SJCRH30 (cell line): Measurements from ENCODE around the gene CRYBA4. TPM values are rescaled to one million over a fixed set of nuclear protein-coding genes. Genes with fewer than 3 reads are reported as not detected.
A peak's percentile ranks its signal among the peaks of the same experiment; 100 is the strongest.
"Not testable (repeated sequence)": the region's sequence is repeated elsewhere in the genome, so short reads cannot be mapped to it uniquely, and the experiment has no call there.

Experiments
- DNase-seq, 2 experiments: peaks; one replicate each; pipeline ENCODE4 v3.0.0-alpha.2; 2015 to 2020
- H3K27ac ChIP-seq: fragments of 250-450 bp; sonication (Bioruptor Pico); 2 replicates; pipeline ENCODE4 v1.5.1; 2020; ENCODE audit warnings: mild to moderate bottlenecking, moderate library complexity
- H3K27me3 ChIP-seq: fragments of 250-450 bp; sonication (Bioruptor Pico); 2 replicates; pipeline ENCODE4 v1.5.1; 2020; ENCODE audit warnings: mild to moderate bottlenecking, moderate library complexity
- H3K36me3 ChIP-seq: fragments of 250-450 bp; sonication (Bioruptor Pico); 2 replicates; pipeline ENCODE4 v1.5.1; 2020; ENCODE audit warnings: mild to moderate bottlenecking, moderate library complexity
- H3K4me1 ChIP-seq: fragments of 250-450 bp; sonication (Bioruptor Pico); 2 replicates; pipeline ENCODE4 v1.5.1; 2020; ENCODE audit warnings: mild to moderate bottlenecking, moderate library complexity
- H3K4me3 ChIP-seq: fragments of 250-450 bp; sonication (Bioruptor Pico); 2 replicates; pipeline ENCODE4 v1.5.1; 2020; ENCODE audit warnings: mild to moderate bottlenecking, moderate library complexity
- H3K9me3 ChIP-seq: fragments of 250-450 bp; sonication (Bioruptor Pico); replicated peaks from 2 replicates; pipeline ENCODE4 v1.5.1; 2020; ENCODE audit warnings: mild to moderate bottlenecking, moderate library complexity
- total RNA-seq: library from RNA; depleted of rRNA; stranded (reverse); fragments of >200 nt; shearing (Covaris generic); gene quantifications from 2 replicates; pipeline ENCODE4 v1.2.3, GENCODE V29; 2014

CRYBA4 gene
- total RNA-seq, 1 experiment from 2014 or later = 0.22 TPM

DNA sequence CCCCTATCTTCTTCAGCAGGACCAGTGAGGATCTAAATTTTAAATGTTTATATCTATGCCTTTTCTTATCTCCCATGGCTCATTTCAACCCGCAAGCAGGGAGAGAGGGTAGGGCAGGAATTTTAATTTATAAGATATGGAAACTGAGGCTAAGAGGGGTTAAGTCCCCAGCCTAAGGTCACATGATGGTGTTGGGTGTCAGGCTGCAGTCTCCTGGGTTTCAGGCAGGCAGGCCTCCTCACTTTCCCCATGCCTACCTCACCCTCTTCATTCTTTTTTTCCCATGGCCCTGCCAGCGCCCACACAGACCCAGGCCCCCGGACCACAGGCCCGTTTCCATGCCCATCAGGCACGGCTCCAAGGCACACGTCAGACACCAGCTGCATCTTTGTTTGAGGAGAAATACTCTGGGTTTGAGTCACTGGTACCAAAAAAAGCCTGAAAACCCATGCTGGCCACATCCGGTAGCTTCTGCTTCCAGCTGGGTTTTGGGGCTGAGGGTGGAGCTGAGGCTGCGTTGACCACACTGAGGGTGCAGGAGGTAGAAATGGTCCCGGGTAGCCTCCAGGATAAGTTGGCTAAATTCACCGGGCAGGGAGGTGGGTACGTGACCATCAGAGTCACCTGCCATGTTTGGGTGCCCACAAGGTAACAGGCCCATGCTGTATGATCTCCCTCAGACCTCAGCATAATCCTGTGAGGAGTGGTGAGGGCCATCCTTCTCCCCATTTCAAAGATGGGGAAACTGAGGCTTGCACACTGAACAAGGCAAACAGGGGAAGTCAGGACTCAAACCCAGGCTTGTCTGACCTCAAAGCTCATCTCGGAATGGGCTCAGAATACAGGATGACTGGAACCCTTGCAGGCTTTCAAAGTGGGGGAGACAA is 11.4 kb upstream of the CRYBA4 start:
- Histone ChIP-seq H3K36me3 (no peaks in the 10 kb centered on the region), H3K27ac (peak overlapping the region; percentile 56), H3K9me3 (no peaks in the 10 kb centered on the region), H3K4me1 (peaks cover 28% of the 10 kb centered on the region), H3K27me3 (no peaks in the 10 kb centered on the region), H3K4me3 (no peak overlapping the region)
- DNase-seq = peak; percentile 77 to 78

DNA sequence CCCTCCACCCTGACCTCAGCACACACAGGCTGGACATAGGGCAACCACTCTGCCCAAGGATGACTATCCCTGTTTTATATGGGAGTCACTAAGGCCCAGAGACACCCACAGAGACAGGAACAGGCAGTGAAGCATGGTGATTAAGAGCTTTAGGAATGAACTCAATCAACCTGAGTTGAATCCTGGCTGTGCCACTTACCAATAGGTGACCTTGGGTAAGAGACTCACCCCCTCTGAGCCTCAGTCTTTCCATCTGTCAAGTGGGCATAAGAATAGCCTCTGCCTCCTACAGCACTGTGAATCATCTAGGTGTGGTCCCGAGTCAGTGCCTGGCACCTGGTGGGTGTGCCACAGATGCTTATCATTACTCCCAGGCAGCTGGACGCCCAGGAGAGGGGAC is 10.8 kb upstream of the CRYBA4 start:
- Histone ChIP-seq H3K27ac (no peak overlapping the region; the same call in 1 of the 2 replicates), H3K36me3 (no peaks in the 10 kb centered on the region), H3K9me3 (no peaks in the 10 kb centered on the region), H3K27me3 (no peaks in the 10 kb centered on the region), H3K4me3 (no peak overlapping the region), H3K4me1 (peaks cover 28% of the 10 kb centered on the region)
- DNase-seq = no peak

DNA sequence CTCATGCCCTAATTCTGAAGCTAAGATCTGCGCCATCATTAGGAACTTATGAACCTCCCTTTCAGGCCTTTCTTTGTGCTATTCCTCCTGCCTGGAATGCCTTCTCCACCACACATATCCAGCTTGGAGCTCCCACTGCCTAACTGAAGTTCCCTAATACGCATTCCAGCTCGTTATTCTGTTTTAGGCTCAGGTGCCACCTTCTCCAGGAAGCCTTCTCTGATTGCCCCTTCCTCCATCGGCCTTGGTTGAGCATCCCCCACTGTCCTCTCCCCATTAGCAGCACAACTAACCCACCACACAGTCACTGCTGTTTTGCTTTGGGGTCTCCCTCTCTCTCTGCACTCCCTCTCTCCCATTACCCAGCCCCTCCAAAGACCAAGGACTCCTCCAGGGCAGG is 9.1 kb upstream of the CRYBA4 start:
- Histone ChIP-seq H3K36me3 (no peaks in the 10 kb centered on the region), H3K27me3 (no peaks in the 10 kb centered on the region), H3K4me3 (no peak overlapping the region), H3K27ac (no peak overlapping the region), H3K4me1 (peaks cover 40% of the 10 kb centered on the region), H3K9me3 (no peaks in the 10 kb centered on the region)
- DNase-seq = no peak

DNA sequence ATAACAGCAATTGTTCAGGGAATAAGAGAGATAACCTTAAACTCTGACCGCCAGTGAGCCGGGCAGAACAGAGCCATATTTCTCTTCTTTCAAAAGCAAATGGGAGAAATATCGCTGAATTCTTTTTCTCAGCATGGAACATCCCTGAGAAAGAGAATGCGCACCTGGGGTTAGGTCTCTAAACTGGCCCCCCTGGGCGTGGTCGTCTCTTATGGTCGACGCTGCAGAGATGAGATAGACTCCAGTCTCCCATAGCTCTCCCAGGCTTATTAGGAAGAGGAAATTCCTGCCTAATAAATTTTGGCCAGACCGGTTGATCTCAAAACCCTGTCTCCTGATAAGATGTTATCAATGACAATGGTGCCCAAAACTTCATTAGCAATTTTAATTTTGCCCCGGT is 8.0 kb upstream of the CRYBA4 start:
- not testable (repeated sequence) for H3K27me3 ChIP-seq, H3K4me3 ChIP-seq, H3K27ac ChIP-seq, DNase-seq, H3K36me3 ChIP-seq, H3K9me3 ChIP-seq
- peaks cover 40% of the 10 kb centered on the region for H3K4me1 ChIP-seq

DNA sequence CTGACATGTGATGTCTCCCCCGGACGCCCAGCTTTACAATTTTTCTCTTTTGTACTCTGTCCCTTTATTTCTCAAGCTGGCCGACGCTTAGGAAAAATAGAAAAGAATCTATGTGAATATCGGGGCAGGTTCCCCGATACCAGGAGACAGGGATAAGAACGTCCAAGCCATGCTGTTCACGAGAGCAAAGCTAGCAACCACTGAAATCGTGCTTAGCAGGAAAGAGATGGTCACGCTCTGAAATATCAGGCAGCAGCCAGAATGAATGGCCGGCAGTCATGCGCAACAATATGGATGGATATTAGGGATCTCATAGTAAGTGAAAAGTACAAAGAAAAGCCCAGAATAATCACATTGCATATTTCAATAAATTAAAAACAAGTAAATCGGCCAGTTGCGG is 7.4 kb upstream of the CRYBA4 start:
- no peak for DNase-seq
- Histone ChIP-seq H3K9me3 (no peaks in the 10 kb centered on the region), H3K4me3 (no peak overlapping the region), H3K36me3 (no peaks in the 10 kb centered on the region), H3K27ac (no peak overlapping the region), H3K4me1 (peaks cover 40% of the 10 kb centered on the region), H3K27me3 (no peaks in the 10 kb centered on the region)

DNA sequence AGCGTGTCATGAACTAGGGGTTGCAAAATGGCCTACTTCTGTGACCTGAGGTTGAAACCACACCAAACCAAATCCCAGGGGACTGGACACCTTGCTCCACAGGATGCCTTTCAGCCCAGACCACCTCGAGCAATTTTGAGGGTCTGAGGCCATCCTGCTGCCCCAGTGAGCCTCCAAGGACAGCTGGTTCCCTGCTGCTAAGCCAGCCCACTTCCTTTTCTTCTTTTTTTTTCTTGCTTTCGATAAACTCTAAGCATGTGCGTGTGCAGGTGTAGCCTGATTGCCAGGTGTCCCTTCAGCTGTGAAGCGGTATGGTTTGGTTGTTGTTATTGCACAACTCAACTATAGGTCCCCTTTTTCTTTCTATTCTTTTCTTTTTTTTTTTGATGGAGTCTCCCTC is 6.6 kb upstream of the CRYBA4 start:
- H3K9me3 ChIP-seq = no peaks in the 10 kb centered on the region
- no peak overlapping the region for H3K4me3 ChIP-seq
- H3K36me3 ChIP-seq = no peaks in the 10 kb centered on the region
- H3K27ac ChIP-seq = no peak overlapping the region
- peaks cover 34% of the 10 kb centered on the region for H3K4me1 ChIP-seq
- DNase-seq = no peak
- H3K27me3 ChIP-seq = no peaks in the 10 kb centered on the region

DNA sequence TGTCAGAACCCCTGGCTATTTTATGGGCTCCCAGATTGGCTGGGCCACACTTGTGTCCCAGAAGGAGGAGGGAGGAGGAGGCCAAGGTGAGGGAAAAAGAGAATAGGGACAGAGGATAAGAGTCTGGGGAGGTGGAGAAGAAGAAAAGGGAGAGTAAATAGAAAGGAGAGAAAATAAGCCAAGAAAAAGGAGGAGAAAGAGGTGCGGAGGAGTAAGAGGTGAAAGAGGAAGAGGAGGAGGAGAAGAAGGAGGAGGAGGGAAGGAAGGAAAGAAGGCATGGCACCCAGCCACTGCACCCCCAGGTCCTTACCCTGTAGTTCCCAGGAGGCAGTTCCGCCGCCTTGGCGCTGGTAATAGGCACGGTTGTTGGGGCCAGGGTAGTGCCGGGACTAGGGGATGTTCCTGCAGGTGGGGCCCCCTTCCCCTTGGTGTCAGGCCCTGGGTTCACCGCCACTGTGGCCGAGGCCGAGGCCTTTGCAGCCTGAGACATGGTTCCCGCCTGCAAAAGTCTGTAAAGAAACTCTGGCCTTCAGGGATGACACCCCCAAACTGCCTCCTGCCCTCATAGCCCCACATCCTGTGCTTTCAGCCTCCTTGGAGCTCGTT is 5.8 kb upstream of the CRYBA4 start:
- Histone ChIP-seq H3K4me1 (peaks cover 28% of the 10 kb centered on the region), H3K9me3 (no peaks in the 10 kb centered on the region), H3K27me3 (no peaks in the 10 kb centered on the region), H3K4me3 (no peak overlapping the region), H3K36me3 (no peaks in the 10 kb centered on the region), H3K27ac (no peak overlapping the region)
- no peak for DNase-seq

DNA sequence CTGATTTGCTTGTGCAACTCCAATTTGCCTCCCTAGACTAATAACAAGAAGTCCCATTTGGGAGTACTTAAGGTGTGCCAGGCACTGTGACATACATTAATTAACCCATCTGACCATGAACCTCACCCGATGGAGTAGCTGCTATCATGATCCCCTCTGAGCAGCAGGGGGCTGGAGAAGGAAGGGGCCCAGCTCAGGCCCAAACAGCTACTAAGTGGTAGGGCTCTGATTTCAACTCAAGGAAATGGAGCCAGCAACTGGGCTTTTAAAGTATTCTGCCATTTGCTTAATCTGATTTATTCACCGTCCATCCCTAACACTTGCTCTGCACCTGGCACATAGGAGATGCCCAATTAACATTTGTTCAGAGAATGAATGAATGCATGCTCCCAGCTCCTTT is 5.1 kb upstream of the CRYBA4 start:
- no peaks in the 10 kb centered on the region for H3K9me3 ChIP-seq
- peak in 1 of 2 experiments; percentile 35 for DNase-seq
- no peaks in the 10 kb centered on the region for H3K36me3 ChIP-seq
- no peak overlapping the region for H3K4me3 ChIP-seq
- H3K27me3 ChIP-seq = peaks cover 5% of the 10 kb centered on the region
- H3K27ac ChIP-seq = no peak overlapping the region
- H3K4me1 ChIP-seq = peaks cover 27% of the 10 kb centered on the region

DNA sequence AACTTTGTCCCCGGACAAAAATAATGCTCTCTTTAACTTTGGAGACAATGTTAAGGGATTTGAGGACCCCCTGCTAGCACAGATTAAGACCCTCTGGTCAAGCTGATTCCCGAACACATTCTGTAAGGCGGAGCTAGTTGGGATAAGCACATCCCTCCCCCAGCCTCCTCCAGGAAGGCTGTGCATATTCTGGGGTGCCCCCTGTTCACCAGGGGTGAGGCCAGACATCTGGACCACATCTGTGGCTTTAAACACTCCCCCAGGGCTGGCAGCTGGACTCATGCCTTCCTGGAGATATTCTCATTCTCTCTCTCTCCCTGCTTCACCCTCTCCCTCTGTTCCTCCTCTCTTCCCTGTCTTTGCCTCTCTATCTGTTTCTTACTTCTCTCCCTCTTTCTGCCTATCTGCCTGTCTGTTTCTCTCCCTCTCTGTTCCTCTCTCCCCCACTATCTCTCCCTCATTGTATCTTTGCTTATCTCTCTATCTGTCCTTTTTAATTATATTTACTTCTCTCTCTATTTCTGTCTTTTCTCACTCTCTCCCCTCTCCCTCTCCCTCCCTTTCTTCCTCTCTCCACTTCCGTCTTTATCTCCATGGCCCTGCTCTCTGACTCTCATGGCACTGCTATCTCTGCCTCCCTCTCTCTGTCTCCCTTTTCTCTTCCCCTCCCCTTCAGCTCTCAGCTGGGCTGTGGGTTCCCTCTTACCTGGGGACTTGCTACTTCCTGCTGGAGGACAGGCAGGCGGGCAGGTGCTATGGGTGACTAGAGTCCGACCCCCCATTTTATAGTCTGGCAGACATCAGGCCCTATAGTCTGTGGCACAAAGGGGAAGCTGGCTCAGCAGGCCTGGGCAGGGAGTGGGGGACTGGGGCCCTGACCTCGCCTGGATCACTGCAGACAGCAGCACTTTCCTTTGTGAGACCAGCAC is 4.2 kb upstream of the CRYBA4 start, which contains the start of gene CRYBB1:
Gene CRYBB1, minus strand, starts transcription at position 757 of the 929 bp plus-strand sequence. CDS start 1,708 bp downstream, outside the sequence.
- no peaks in the 10 kb centered on the region for H3K36me3 ChIP-seq
- no peaks in the 10 kb centered on the region for H3K9me3 ChIP-seq
- peaks cover 6% of the 10 kb centered on the region for H3K27me3 ChIP-seq
- DNase-seq = no peak
- no peak within 1 kb of the TSS for H3K4me3 ChIP-seq
- peaks cover 23% of the 10 kb centered on the region for H3K4me1 ChIP-seq
- no peak within 1 kb of the TSS for H3K27ac ChIP-seq

DNA sequence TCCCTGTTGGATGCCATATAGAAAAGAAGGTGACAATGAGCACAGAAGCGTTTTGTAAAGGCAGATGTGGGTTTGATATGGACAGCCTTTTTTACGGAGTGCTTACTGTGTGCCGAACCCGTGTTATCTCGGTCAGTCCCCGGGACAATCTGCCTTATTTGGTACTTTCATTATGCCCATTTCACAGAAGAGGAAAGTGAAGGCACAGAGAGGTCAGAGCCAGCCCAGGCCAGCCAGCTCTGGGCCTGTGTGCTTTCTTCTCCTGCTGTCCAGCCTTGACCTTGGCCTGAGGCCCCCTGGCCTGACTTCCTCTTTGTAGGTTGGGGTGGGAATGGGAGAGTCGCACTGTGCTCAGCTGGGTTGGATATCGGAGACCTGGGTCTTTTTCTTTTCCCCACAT is 3.3 kb upstream of the CRYBA4 start:
- Histone ChIP-seq H3K4me3 (no peak overlapping the region), H3K27me3 (peaks cover 6% of the 10 kb centered on the region), H3K36me3 (no peaks in the 10 kb centered on the region), H3K27ac (no peak overlapping the region), H3K4me1 (peaks cover 17% of the 10 kb centered on the region), H3K9me3 (no peaks in the 10 kb centered on the region)
- no peak for DNase-seq

DNA sequence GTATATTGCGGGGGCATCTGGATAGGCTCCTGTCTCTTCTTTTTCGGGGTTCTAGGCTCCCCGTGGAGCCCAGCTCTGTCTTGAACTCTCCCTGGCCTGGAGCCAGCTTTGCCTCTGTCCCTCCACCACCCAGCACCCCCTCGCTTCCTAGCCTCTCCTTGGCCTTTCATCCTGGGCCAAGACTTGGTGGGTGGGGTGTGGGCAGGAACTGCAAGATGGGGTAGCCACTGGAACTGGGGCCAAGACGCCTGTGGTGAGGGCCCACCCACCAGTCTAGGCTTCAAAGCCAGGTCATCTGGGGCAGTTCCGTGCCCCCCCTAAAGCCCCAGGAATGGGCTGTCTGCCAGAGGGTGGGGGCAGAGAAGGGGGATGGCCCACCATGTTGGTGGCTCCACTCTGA is 2.3 kb upstream of the CRYBA4 start:
- Histone ChIP-seq H3K27me3 (peaks cover 6% of the 10 kb centered on the region), H3K9me3 (no peaks in the 10 kb centered on the region)
- no peak for DNase-seq

DNA sequence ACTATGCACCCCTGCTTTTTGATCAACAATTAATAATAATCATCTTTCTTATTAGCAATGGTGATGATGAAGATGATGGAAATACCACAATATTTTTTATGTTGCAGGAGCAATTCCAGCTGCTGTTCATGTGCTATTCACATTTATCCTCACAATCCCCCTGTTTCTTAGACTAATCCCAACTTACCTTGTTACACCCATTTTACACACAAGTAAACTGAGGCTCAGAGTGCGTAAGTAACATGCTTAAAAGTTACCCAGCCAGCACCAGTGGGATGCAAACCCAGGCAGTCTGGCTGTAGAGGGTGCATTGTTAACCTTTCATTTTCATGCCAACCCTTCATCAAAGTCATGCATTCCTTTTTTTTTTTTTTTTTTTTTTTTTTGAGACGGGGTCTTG is 1.6 kb upstream of the CRYBA4 start:
- Histone ChIP-seq H3K27ac (no peak overlapping the region), H3K27me3 (peaks cover 6% of the 10 kb centered on the region), H3K36me3 (no peaks in the 10 kb centered on the region), H3K9me3 (no peaks in the 10 kb centered on the region), H3K4me1 (peaks cover 12% of the 10 kb centered on the region), H3K4me3 (no peak overlapping the region)
- no peak for DNase-seq

More for the DNA sequence above, 2.3 kb upstream of the CRYBA4 start:
- no peak overlapping the region for H3K27ac ChIP-seq
- no peak overlapping the region for H3K4me3 ChIP-seq
- H3K36me3 ChIP-seq = no peaks in the 10 kb centered on the region
- peaks cover 12% of the 10 kb centered on the region for H3K4me1 ChIP-seq

DNA sequence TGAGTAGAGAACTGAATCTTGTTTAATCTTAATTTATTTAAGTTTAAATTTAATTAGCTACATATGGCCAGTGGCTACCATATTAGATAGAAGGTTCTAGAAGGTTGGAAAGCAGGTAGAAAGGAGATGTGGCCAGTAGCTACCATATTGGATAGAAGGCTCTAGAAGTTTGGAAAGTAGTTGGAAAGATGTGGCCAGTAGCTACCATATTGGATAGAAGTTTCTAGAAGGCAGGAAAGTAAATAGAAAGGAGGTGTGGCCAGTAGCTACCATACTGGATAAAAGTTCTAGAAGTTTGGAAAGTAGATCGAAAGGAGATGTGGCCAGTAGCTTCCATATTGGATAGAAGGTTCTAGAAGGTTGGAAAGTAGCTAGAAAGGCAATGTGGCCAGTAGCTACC is 2.2 kb downstream of the CRYBA4 start:
- Histone ChIP-seq H3K4me3 (no peak overlapping the region), H3K27ac (no peak overlapping the region), H3K36me3 (no peaks in the 10 kb centered on the region), H3K27me3 (peaks cover 6% of the 10 kb centered on the region), H3K4me1 (no peaks in the 10 kb centered on the region), H3K9me3 (no peaks in the 10 kb centered on the region)
- no peak for DNase-seq

DNA sequence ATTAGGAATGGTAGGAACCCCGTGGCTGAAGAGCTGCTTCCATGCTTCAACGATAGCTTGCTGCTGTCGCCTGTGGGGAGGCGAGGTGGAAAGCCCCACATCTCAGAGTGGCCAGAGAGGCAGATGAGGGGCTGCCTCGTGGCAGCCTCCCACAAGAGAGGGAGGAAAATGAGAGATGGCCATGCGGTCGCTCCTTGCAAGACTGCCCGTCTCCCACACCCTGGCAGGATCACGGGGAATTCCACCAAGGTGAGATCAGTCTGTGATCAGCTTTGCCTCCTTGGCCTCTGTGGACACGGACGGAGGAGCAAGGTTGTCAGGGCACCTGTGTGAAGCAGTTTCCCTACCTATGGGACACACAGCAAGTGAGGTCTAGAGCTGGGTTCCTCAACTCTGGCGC is 3.0 kb downstream of the CRYBA4 start:
- DNase-seq = no peak

More for the DNA sequence above, 3.0 kb downstream of the CRYBA4 start:
- Histone ChIP-seq H3K4me1 (no peaks in the 10 kb centered on the region), H3K9me3 (no peaks in the 10 kb centered on the region), H3K27me3 (peaks cover 6% of the 10 kb centered on the region), H3K36me3 (no peaks in the 10 kb centered on the region), H3K4me3 (no peak overlapping the region), H3K27ac (no peak overlapping the region)
